NB4 (cell line): Measurements from ENCODE around the gene VPS25.

Source experiments
- CTCF ChIP-seq: IDR thresholded peaks from one replicate; pipeline ENCODE4 v1.5.1; 2012; ENCODE audit warnings: low read depth, low read length
- MYC ChIP-seq: IDR thresholded peaks from 2 replicates; pipeline ENCODE4 v1.6.1; 2011; ENCODE audit warnings: low read depth, low read length

DNA sequence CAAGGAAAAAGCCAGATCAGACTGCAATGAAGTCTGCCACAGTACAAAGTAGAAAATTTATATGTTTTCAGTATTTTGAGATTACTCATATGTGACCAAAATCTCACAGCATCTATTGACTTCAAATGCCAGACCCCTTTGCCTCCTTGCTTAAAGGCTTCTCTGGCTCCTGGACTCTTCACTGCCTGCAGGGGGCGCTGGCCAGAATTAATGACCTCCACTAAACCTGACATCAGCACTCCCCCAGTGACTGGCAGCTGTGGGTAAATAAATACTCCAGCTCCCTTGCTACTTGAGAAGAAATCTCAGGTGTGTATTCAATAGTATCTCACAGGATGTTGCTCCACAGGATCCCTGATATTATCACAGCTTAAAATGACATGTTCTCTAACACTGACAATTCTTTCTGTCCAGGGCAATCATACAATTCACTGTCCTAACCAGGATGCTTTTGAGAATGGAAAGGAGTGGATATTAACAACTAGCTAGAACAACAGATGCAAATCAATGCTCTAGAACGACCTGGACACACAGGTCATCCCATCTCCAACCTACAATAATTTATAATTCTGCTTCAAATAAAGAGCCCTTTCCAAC, 46.8 kb downstream of the VPS25 start:
- peak; percentile 85 for TF ChIP-seq CTCF
- no peak for TF ChIP-seq MYC
